GM12892 (cell line): Measurements from ENCODE around the gene COL19A1.

Source experiments
- POLR2A ChIP-seq: IDR thresholded peaks from 2 replicates; pipeline ENCODE4 v1.6.1; 2011; ENCODE audit warnings: low read depth, low read length, control low read depth
- POLR2AphosphoS5 ChIP-seq: IDR thresholded peaks from 2 replicates; pipeline ENCODE4 v1.6.1; 2011; ENCODE audit warnings: low read depth, low read length, control low read depth
- TAF1 ChIP-seq: IDR thresholded peaks from 2 replicates; pipeline ENCODE4 v1.6.1; 2011; ENCODE audit warnings: low read depth, mild to moderate bottlenecking, control low read depth, low read length, borderline replicate concordance

- TF ChIP-seq POLR2AphosphoS5 (no peak), POLR2A (no peak), TAF1 (no peak)
Measured at GRCh38 chr6:69867639-69867976, 1.3 kb downstream of the COL19A1 start.
